Measurements from ENCODE around the gene NEK11.

- no peak for TF ChIP-seq EZH2 (IDR thresholded peaks at IDR 0.05; ENCODE audit: borderline replicate concordance, low read depth, low read length)
- no peak for TF ChIP-seq CAMTA2 (CRISPR knock-in tag; conservative IDR thresholded peaks at IDR 0.05)
- no peak for TF ChIP-seq CBX2 (IDR thresholded peaks at IDR 0.05; ENCODE audit: insufficient read depth, low read length, poor library complexity, severe bottlenecking)
- no peak for TF ChIP-seq CHD7 (IDR thresholded peaks at IDR 0.05; ENCODE audit: low read depth, low read length)
- TF ChIP-seq TBP (optimal IDR thresholded peaks at IDR 0.05; ENCODE audit: low read depth, low read length), result no peak
Measured at GRCh38 chr3:131304890-131305289, 278.2 kb downstream of the NEK11 start.
